ENCODE results near the gene MCM10. TPM values are rescaled to one million over a fixed set of nuclear protein-coding genes. Genes with fewer than 3 reads are reported as not detected.

MCM10 gene
- total RNA-seq, 4 donors from 2014 or later: 0.41 to 0.75 (median 0.62) TPM

GRCh38 chr10:13184276-13184675 lies 22.9 kb downstream of the MCM10 start:
- in situ Hi-C loops (cut with MboI; ENCODE audit: low pct_ligation_motif_present in 1 of 4, low pct_unique_long_range_greater_than_20kb in 1 of 4, low sequenced_read_pairs in 3 of 4): no loop called here
- Histone ChIP-seq H3K9me3 (no peaks in the 10 kb centered on the region), H3K36me3 (no peaks in the 10 kb centered on the region), H3K4me1 (no peaks in the 10 kb centered on the region), H3K4me3 (no peak overlapping the region), H3K27me3 (no peaks in the 10 kb centered on the region), H3K27ac (no peak overlapping the region)
- 76 to 90% methylated on average over 2 of the region's 2 CpGs for WGBS, 2 donors (ENCODE audit: low coverage in 1 of 2)
- intact Hi-C loops (cut with DNase I; ENCODE audit: low total_unique reads): no loop called here
- TF ChIP-seq CTCF (IDR thresholded peaks at IDR 0.05) (no peak), EP300 (IDR thresholded peaks at IDR 0.05; ENCODE audit: low read depth) (no peak), POLR2A (IDR thresholded peaks at IDR 0.05) (no peak), POLR2AphosphoS5 (IDR thresholded peaks at IDR 0.05) (no peak)
- DNase-seq: no peak

GRCh38 chr10:13184730-13185514 lies 23.6 kb downstream of the MCM10 start:
- in situ Hi-C loops (cut with MboI; ENCODE audit: low pct_ligation_motif_present in 1 of 4, low pct_unique_long_range_greater_than_20kb in 1 of 4, low sequenced_read_pairs in 3 of 4) (no loop called here), intact Hi-C loops (cut with DNase I; ENCODE audit: low total_unique reads) (no loop called here)
- no peaks in the 10 kb centered on the region for H3K9me3 ChIP-seq
- no peaks in the 10 kb centered on the region for H3K4me1 ChIP-seq
- no peaks in the 10 kb centered on the region for H3K27me3 ChIP-seq
- DNase-seq: no peak
- TF ChIP-seq POLR2AphosphoS5 (IDR thresholded peaks at IDR 0.05): no peak
- no peak for TF ChIP-seq EP300 (IDR thresholded peaks at IDR 0.05; ENCODE audit: low read depth)
- TF ChIP-seq CTCF (IDR thresholded peaks at IDR 0.05): no peak
- TF ChIP-seq POLR2A (IDR thresholded peaks at IDR 0.05): no peak
- H3K36me3 ChIP-seq: no peaks in the 10 kb centered on the region
- H3K4me3 ChIP-seq: no peak overlapping the region
- 80 to 94% methylated on average over 1 to 4 of the region's 5 CpGs for WGBS, 2 donors (ENCODE audit: low coverage in 1 of 2)
- peak overlapping the region in 1 of 4 donors; percentile 34 for H3K27ac ChIP-seq

- H3K4me3 ChIP-seq: no peak overlapping the region
- WGBS, 2 donors (ENCODE audit: low coverage in 1 of 2): 97 to 100% methylated on average over 3 of the region's 3 CpGs
- H3K9me3 ChIP-seq: no peaks in the 10 kb centered on the region
- TF ChIP-seq POLR2AphosphoS5 (IDR thresholded peaks at IDR 0.05) (no peak), CTCF (IDR thresholded peaks at IDR 0.05) (no peak), POLR2A (IDR thresholded peaks at IDR 0.05) (no peak), EP300 (IDR thresholded peaks at IDR 0.05; ENCODE audit: low read depth) (no peak)
- no peak overlapping the region for H3K27ac ChIP-seq
- no peaks in the 10 kb centered on the region for H3K4me1 ChIP-seq
- no peak for DNase-seq
- intact Hi-C loops (cut with DNase I; ENCODE audit: low total_unique reads): no loop called here
- in situ Hi-C loops (cut with MboI; ENCODE audit: low pct_ligation_motif_present in 1 of 4, low pct_unique_long_range_greater_than_20kb in 1 of 4, low sequenced_read_pairs in 3 of 4): no loop called here
- no peaks in the 10 kb centered on the region for H3K27me3 ChIP-seq
- H3K36me3 ChIP-seq: no peaks in the 10 kb centered on the region
Measured at GRCh38 chr10:13187135-13187534, 25.8 kb downstream of the MCM10 start.

GRCh38 chr10:13188593-13188992 lies 27.2 kb downstream of the MCM10 start:
- Histone ChIP-seq H3K36me3 (no peaks in the 10 kb centered on the region), H3K27me3 (no peaks in the 10 kb centered on the region), H3K9me3 (no peaks in the 10 kb centered on the region), H3K27ac (no peak overlapping the region), H3K4me1 (no peaks in the 10 kb centered on the region), H3K4me3 (no peak overlapping the region)
- no peak for DNase-seq
- 95% methylated on average over 10 of the region's 10 CpGs; no CpG with 5 or more reads in 1 of the 2 donors for WGBS, 2 donors (ENCODE audit: low coverage in 1 of 2)
- in situ Hi-C loops (cut with MboI; ENCODE audit: low pct_ligation_motif_present in 1 of 4, low pct_unique_long_range_greater_than_20kb in 1 of 4, low sequenced_read_pairs in 3 of 4) (no loop called here), intact Hi-C loops (cut with DNase I; ENCODE audit: low total_unique reads) (no loop called here)
- no peak for TF ChIP-seq CTCF (IDR thresholded peaks at IDR 0.05)
- no peak for TF ChIP-seq POLR2AphosphoS5 (IDR thresholded peaks at IDR 0.05)
- TF ChIP-seq EP300 (IDR thresholded peaks at IDR 0.05; ENCODE audit: low read depth): no peak
- TF ChIP-seq POLR2A (IDR thresholded peaks at IDR 0.05): no peak
